NK-92 treated with Interleukin-12 subunit alpha and Interleukin-12 subunit beta, amount 100 ng/mL, for 24 hours (cell line): ENCODE measurements around the gene PUSL1.

ENCODE experiments used
- DNase-seq: peaks from one replicate; lab custom pipeline; 2025; lab: John Stamatoyannopoulos, UW

Gene PUSL1

GRCh38 chr1:1325288-1326074 is 17.1 kb downstream of the PUSL1 start:
- no peak for DNase-seq

GRCh38 chr1:1326075-1326605 is 17.7 kb downstream of the PUSL1 start:
- no peak for DNase-seq

DNA sequence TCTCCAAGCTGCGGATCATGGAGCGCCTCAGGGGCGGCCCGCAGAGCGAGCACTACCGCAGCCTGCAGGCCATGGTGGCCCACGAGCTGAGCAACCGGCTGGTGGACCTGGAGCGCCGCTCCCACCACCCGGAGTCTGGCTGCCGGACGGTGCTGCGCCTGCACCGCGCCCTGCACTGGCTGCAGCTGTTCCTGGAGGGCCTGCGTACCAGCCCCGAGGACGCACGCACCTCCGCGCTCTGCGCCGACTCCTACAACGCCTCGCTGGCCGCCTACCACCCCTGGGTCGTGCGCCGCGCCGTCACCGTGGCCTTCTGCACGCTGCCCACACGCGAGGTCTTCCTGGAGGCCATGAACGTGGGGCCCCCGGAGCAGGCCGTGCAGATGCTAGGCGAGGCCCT is 18.9 kb downstream of the PUSL1 start:
- DNase-seq = no peak

- no peak for DNase-seq
Measured at GRCh38 chr1:1328254-1328653, 19.9 kb downstream of the PUSL1 start.

GRCh38 chr1:1329304-1330210 is 21.2 kb downstream of the PUSL1 start:
- DNase-seq = no peak

- no peak for DNase-seq
Measured at GRCh38 chr1:1330366-1331067, 22.1 kb downstream of the PUSL1 start.

- no peak for DNase-seq
Measured at GRCh38 chr1:1331068-1331965, 22.9 kb downstream of the PUSL1 start, which contains the start of gene TAS1R3. TSS of gene TAS1R3 (plus strand) at chr1:1331280. CDS start at chr1:1331346, 66 bp downstream.

- no peak for DNase-seq
Measured at GRCh38 chr1:1332031-1332755, 23.8 kb downstream of the PUSL1 start.

DNA sequence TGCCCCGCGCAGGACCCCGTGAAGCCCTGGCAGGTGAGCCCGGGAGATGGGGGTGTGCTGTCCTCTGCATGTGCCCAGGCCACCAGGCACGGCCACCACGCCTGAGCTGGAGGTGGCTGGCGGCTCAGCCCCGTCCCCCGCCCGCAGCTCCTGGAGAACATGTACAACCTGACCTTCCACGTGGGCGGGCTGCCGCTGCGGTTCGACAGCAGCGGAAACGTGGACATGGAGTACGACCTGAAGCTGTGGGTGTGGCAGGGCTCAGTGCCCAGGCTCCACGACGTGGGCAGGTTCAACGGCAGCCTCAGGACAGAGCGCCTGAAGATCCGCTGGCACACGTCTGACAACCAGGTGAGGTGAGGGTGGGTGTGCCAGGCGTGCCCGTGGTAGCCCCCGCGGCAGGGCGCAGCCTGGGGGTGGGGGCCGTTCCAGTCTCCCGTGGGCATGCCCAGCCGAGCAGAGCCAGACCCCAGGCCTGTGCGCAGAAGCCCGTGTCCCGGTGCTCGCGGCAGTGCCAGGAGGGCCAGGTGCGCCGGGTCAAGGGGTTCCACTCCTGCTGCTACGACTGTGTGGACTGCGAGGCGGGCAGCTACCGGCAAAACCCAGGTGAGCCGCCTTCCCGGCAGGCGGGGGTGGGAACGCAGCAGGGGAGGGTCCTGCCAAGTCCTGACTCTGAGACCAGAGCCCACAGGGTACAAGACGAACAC is 24.5 kb downstream of the PUSL1 start:
- no peak for DNase-seq

DNA sequence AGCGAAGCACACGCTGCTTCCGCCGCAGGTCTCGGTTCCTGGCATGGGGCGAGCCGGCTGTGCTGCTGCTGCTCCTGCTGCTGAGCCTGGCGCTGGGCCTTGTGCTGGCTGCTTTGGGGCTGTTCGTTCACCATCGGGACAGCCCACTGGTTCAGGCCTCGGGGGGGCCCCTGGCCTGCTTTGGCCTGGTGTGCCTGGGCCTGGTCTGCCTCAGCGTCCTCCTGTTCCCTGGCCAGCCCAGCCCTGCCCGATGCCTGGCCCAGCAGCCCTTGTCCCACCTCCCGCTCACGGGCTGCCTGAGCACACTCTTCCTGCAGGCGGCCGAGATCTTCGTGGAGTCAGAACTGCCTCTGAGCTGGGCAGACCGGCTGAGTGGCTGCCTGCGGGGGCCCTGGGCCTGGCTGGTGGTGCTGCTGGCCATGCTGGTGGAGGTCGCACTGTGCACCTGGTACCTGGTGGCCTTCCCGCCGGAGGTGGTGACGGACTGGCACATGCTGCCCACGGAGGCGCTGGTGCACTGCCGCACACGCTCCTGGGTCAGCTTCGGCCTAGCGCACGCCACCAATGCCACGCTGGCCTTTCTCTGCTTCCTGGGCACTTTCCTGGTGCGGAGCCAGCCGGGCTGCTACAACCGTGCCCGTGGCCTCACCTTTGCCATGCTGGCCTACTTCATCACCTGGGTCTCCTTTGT is 25.3 kb downstream of the PUSL1 start:
- no peak for DNase-seq

- no peak for DNase-seq
Measured at GRCh38 chr1:1334835-1335234, 26.4 kb downstream of the PUSL1 start.

- DNase-seq = no peak
Measured at GRCh38 chr1:1335283-1335682, 26.9 kb downstream of the PUSL1 start.

DNA sequence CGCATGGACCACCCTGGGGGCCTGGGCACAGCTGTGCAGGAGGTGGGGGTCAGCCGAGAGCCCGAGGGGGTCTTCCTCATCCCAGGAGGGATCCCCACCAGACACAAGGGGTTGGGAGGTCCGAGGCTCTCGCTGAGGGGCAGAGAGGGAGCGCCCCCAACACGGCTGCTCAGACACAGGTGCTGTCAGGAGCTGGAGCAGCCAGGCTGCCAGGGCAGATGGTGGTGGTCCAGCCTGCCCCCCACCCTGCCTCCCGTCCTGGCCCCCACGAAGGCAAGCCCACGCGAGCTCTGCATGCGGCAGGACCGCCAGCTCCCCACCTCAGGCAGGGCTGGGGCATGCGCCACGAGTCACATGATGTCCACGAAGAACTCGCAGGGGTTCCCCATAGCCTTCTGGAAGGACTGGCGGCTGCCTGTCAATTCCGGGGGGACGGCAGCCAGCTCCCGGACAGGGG is 27.4 kb downstream of the PUSL1 start:
- DNase-seq = no peak

DNA sequence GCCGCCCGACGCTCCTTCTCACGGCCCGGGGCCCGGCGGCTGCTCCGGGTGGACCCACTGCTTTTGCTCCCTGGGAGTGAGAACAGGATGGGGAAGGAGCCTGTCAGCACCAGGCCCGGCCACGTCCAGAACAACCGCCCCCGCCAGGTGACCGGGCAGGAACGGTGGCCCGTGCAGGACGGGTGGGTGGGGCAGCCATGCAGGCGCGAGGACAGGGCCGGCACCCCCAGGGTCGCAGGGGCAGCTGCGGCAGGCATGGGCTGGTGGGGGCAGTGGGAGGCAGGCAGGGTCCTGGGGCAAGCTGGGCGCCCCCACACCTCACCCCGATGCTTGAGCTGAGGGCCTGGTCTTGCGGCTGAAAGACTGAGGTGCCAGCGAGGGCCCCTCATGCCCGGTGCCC is 28.0 kb downstream of the PUSL1 start:
- no peak for DNase-seq

- DNase-seq = no peak
Measured at GRCh38 chr1:1336931-1337792, 28.8 kb downstream of the PUSL1 start.

DNA sequence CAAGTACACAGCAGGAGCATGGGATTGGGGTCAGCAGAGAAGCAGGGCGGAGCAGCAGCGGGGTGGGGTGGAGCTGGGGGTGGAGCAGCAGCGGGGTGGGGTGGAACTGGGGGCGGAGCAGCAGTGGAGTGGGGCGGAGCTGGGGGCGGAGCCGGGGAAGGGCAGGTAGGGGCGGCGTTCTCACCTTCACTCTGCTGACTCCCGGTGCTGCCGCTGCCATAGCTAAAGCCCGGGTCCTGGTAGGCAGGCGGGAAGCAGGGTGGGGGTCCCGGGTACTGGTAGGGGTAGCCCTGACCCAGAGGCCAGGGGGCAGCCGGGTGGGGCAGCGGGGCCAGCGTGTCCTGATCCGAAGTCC is 29.4 kb downstream of the PUSL1 start:
- DNase-seq = no peak

DNA sequence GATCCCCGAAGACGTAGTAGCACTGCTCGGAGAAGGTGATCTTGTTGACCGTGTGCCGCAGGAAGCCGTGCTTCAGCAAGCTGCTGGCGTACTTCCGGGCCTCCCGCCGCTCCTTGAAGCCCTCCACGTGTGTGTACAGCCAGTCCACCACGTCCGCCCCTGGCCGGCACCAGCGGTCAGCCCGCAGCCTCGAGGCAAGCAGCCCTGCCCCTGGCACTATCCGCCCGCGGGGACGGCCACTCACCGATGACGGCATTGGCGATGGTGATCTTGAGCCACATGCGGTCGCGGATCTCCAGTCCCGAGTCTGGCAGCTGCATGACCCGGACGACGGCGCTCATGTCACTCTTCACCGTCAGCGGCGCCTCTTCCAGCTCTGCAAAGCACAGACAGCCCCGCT is 29.9 kb downstream of the PUSL1 start:
- no peak for DNase-seq

DNA sequence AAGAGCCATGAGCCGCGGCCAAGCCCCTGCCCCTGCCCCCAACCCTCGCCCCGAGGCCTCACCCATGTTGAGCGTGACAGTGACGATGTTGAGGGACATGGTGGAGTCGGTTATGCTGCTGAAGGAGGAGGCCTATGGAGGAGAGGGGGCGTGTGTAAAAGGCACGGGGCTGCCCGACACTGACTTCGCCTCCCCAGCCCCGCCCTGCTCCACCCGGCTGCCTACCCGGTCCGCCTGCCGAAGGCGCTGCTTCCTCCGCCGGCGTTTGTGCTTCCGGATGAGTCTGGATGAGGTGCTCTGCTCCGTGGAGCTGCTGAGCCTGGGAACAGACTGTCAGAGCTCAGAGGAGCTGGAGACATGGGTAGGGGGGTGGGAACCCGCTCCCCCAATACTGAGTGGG is 31.8 kb downstream of the PUSL1 start:
- DNase-seq = no peak
